ENCODE data around the gene BABAM1. TPM values are rescaled to one million over a fixed set of nuclear protein-coding genes. Genes with fewer than 3 reads are reported as not detected.

BABAM1 gene
- total and polyA plus RNA-seq, 9 of the 15 experiments (the other 6 are each of a cell fraction or from before 2014, with no cell fraction given): 14.7 to 160 (median 113) TPM

DNA sequence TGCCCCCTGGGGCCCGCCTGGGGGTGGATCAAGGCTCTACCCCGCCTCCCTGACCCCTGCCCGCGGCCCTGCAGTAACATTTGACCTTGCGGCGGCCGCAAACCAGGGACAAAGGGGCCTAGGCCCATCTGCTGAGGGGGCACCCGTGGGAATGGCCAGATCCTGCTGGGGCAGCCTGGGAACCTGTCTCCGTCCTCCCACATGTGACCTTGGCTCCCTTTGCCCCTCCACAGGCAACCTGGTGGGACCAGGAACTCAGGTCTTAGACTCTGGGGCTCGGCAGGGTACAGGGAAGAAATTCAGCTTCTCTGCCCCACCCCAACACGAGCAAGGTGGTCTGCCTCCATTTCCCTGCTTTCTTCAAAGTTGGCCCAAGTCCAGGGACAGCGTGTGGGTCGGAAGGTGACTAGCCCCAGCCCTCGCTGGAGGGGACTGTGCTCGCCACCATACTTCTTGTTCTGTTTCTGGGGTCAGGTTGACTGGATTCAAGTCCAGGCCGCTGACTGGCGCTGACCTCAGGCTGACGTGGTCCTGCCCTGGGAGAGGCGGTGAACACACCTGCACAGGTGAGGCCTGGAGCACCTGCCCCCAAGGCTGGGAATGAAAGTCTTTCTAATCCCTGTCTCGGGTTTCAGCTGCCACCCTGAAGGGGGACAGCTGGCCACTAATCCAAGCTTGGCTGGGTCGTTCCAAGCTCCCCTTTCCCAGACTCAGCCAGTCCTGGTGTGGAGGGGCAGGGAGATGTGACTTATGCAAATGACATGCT, 19.0 kb upstream of the BABAM1 start (continued):
- TF ChIP-seq ARID1B (IDR thresholded peaks at IDR 0.05) (0 out of 2 replicates have a peak, but pooled peaks have one; percentile 13), CTBP1 (IDR thresholded peaks at IDR 0.05; ENCODE audit: borderline replicate concordance) (0 out of 2 replicates have a peak, but pooled peaks have one; percentile 14), CHD4 (IDR thresholded peaks at IDR 0.05; ENCODE audit: insufficient read depth, insufficient replicate concordance, low read depth, low read length, poor library complexity, severe bottlenecking) (peak; percentile 17), CBFB (CRISPR knock-in tag; IDR thresholded peaks at IDR 0.05) (peak; percentile 46; the same call in 1 of the 2 replicates), ESRRA (IDR thresholded peaks at IDR 0.05; ENCODE audit: borderline replicate concordance, low read depth) (peak; percentile 80), MYC (IDR thresholded peaks at IDR 0.05; ENCODE audit: low read depth, low read length) (0 out of 2 replicates have a peak, but pooled peaks have one; percentile 14), MYC (CRISPR knock-in tag; IDR thresholded peaks at IDR 0.05; ENCODE audit: borderline replicate concordance, low read depth) (no peak), ZNF253 (CRISPR knock-in tag; conservative IDR thresholded peaks at IDR 0.05) (no peak), GATA2 (CRISPR knock-in tag; IDR thresholded peaks at IDR 0.05) (no peak), XRCC5 (IDR thresholded peaks at IDR 0.05; ENCODE audit: low read depth, low read length) (no peak), ILK (tag; IDR thresholded peaks at IDR 0.05; ENCODE audit: borderline replicate concordance, low read depth) (no peak), RHOXF2B (CRISPR knock-in tag; conservative IDR thresholded peaks at IDR 0.05) (no peak), NFE2 (IDR thresholded peaks at IDR 0.05; ENCODE audit: low read depth) (no peak), RBM25 (IDR thresholded peaks at IDR 0.05; ENCODE audit: low read depth, low read length, severe bottlenecking) (no peak), POLR2G (IDR thresholded peaks at IDR 0.05; ENCODE audit: low read depth, low read length) (peak; percentile 40; the same call in 1 of the 2 replicates), BCL6 (CRISPR knock-in tag; IDR thresholded peaks at IDR 0.05) (no peak), ZNF174 (CRISPR knock-in tag; IDR thresholded peaks at IDR 0.05) (no peak)
- TF ChIP-seq, protein P1, sequence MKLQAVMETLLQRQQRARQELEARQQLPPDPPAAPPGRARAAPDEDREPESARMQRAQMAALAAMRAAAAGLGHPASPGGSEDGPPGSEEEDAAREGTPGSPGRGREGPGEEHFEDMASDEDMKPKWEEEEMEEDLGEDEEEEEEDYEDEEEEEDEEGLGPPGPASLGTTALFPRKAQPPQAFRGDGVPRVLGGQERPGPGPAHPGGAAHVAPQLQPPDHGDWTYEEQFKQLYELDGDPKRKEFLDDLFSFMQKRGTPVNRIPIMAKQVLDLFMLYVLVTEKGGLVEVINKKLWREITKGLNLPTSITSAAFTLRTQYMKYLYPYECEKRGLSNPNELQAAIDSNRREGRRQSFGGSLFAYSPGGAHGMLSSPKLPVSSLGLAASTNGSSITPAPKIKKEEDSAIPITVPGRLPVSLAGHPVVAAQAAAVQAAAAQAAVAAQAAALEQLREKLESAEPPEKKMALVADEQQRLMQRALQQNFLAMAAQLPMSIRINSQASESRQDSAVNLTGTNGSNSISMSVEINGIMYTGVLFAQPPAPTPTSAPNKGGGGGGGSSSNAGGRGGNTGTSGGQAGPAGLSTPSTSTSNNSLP (IDR thresholded peaks at IDR 0.05; ENCODE audit: borderline replicate concordance, low read depth, low read length): no peak
- TF ChIP-seq, protein P2, sequence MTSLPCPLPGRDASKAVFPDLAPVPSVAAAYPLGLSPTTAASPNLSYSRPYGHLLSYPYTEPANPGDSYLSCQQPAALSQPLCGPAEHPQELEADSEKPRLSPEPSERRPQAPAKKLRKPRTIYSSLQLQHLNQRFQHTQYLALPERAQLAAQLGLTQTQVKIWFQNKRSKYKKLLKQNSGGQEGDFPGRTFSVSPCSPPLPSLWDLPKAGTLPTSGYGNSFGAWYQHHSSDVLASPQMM (CRISPR knock-in tag; IDR thresholded peaks at IDR 0.05): no peak
- TF ChIP-seq, protein P3, sequence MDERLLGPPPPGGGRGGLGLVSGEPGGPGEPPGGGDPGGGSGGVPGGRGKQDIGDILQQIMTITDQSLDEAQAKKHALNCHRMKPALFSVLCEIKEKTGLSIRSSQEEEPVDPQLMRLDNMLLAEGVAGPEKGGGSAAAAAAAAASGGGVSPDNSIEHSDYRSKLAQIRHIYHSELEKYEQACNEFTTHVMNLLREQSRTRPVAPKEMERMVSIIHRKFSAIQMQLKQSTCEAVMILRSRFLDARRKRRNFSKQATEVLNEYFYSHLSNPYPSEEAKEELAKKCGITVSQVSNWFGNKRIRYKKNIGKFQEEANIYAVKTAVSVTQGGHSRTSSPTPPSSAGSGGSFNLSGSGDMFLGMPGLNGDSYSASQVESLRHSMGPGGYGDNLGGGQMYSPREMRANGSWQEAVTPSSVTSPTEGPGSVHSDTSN (CRISPR knock-in tag; IDR thresholded peaks at IDR 0.05; ENCODE audit: low read depth): no peak
- TF ChIP-seq, protein P3 (tag; conservative IDR thresholded peaks at IDR 0.05; ENCODE audit: low read depth): no peak
- TF ChIP-seq, protein P4, sequence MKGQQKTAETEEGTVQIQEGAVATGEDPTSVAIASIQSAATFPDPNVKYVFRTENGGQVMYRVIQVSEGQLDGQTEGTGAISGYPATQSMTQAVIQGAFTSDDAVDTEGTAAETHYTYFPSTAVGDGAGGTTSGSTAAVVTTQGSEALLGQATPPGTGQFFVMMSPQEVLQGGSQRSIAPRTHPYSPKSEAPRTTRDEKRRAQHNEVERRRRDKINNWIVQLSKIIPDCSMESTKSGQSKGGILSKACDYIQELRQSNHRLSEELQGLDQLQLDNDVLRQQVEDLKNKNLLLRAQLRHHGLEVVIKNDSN (CRISPR knock-in tag; IDR thresholded peaks at IDR 0.05): peak; percentile 41

All from K562 (cell line).